GF-D8 (cell line): ENCODE results near the gene TEX50.
"Not testable (repeated sequence)": the region's sequence is repeated elsewhere in the genome, so short reads cannot be mapped to it uniquely, and the experiment has no call there.

ENCODE experiments used
- DNase-seq: peaks from one replicate; lab custom pipeline; 2025; lab: John Stamatoyannopoulos, UW

TEX50 gene

GRCh38 chr1:173635116-173635515 lies at the start of gene TEX50:
Gene TEX50, plus strand, starts transcription at chr1:173635338. Its CDS starts 184 bp downstream, at chr1:173635522.
- no peak for DNase-seq

GRCh38 chr1:173590557-173590956 lies 44.6 kb upstream of the TEX50 start:
- no peak for DNase-seq

GRCh38 chr1:173591138-173591537 lies 44.0 kb upstream of the TEX50 start:
- DNase-seq = not testable (repeated sequence)

- DNase-seq = no peak
Observed at GRCh38 chr1:173596097-173596825, 38.9 kb upstream of the TEX50 start.

GRCh38 chr1:173601588-173601987 lies 33.5 kb upstream of the TEX50 start:
- DNase-seq = no peak

GRCh38 chr1:173603056-173603591 lies 32.0 kb upstream of the TEX50 start, which contains the start of gene SLC9C2:
Gene SLC9C2, minus strand, starts transcription at chr1:173603072. Its CDS starts 1,296 bp downstream, at chr1:173601776.
- DNase-seq = peak; percentile 28

- DNase-seq = no peak
Observed at GRCh38 chr1:173608503-173609216, 26.5 kb upstream of the TEX50 start.

GRCh38 chr1:173613086-173613485 lies 22.1 kb upstream of the TEX50 start:
- not testable (repeated sequence) for DNase-seq

- DNase-seq = no peak
Observed at GRCh38 chr1:173616859-173617258, 18.3 kb upstream of the TEX50 start.

GRCh38 chr1:173627269-173627668 lies 7.9 kb upstream of the TEX50 start:
- no peak for DNase-seq

- DNase-seq = no peak
Observed at GRCh38 chr1:173628888-173629287, 6.2 kb upstream of the TEX50 start.

- not testable (repeated sequence) for DNase-seq
Observed at GRCh38 chr1:173637236-173638042, 2.3 kb downstream of the TEX50 start.

- no peak for DNase-seq
Observed at GRCh38 chr1:173638043-173639021, 3.2 kb downstream of the TEX50 start.

- no peak for DNase-seq
Observed at GRCh38 chr1:173639102-173639501, 4.0 kb downstream of the TEX50 start.

GRCh38 chr1:173642450-173643139 lies 7.5 kb downstream of the TEX50 start:
- DNase-seq = not testable (repeated sequence)

- no peak for DNase-seq
Observed at GRCh38 chr1:173646656-173647055, 11.5 kb downstream of the TEX50 start.

- DNase-seq = no peak
Observed at GRCh38 chr1:173648880-173649605, 13.9 kb downstream of the TEX50 start.

- no peak for DNase-seq
Observed at GRCh38 chr1:173660306-173660705, 25.2 kb downstream of the TEX50 start.

GRCh38 chr1:173661271-173661670 lies 26.1 kb downstream of the TEX50 start:
- no peak for DNase-seq

- no peak for DNase-seq
Observed at GRCh38 chr1:173661763-173662162, 26.6 kb downstream of the TEX50 start.
